SK-N-SH (cell line): ENCODE results near the gene RBM41. TPM values are rescaled to one million over a fixed set of nuclear protein-coding genes. Genes with fewer than 3 reads are reported as not detected.

Experiments used
- CTCF ChIA-PET: fragments of 300-600, 350-600 bp; formaldehyde crosslinking; extraction: SDS; loops from one replicate; lab custom pipeline; 2021; lab: Yijun Ruan, JAX
- POLR2A ChIA-PET: fragments of 350-600 bp; sonication (Branson Sonifier 250); formaldehyde crosslinking; extraction: SDS; loops from one replicate; lab custom pipeline; 2020; ENCODE audit warnings: antibody characterized with exemption, inconsistent platforms; lab: Yijun Ruan, JAX
- DNase-seq: peaks from one replicate; pipeline ENCODE4 v3.0.0; 2012
- H2AFZ ChIP-seq: fragments of 200-600 bp; sonication (generic); 2 replicates; pipeline ENCODE4 v1.8.1; 2016; ENCODE audit warnings: antibody characterized with exemption, mild to moderate bottlenecking, low read depth
- H3F3A ChIP-seq: fragments of 200-600 bp; sonication (generic); replicated peaks from 2 replicates; pipeline ENCODE3; 2016; ENCODE audit warnings: antibody characterized with exemption, mild to moderate bottlenecking; ENCODE audit not compliant: insufficient read depth
- H3K27ac ChIP-seq, 2 experiments: fragments of 200-500 bp in 1 of 2; fragments of 200-600 bp in 1 of 2; sonication (Bioruptor generic) in 1 of 2; sonication (generic), shearing (Covaris generic) in 1 of 2; 2 replicates each; pipeline versions ENCODE4 v1.5.1 to v1.6.1; 2014 to 2016; ENCODE audit warnings: low read depth in 2 of 2, inconsistent platforms in 1 of 2, low read length in 1 of 2, mild to moderate bottlenecking in 1 of 2, mixed read lengths in 1 of 2
- H3K27me3 ChIP-seq: fragments of 200-600 bp; sonication (generic), shearing (Covaris generic); 2 replicates; pipeline ENCODE4 v1.6.1; 2016; ENCODE audit warnings: mixed run types; ENCODE audit not compliant: insufficient read depth
- H3K36me3 ChIP-seq, 2 experiments: fragments of 200-500 bp in 1 of 2; fragments of 200-600 bp in 1 of 2; sonication (Bioruptor generic) in 1 of 2; sonication (generic) in 1 of 2; replicated peaks in 1 of 2; 2 replicates each; pipeline versions ENCODE3 to v1.5.1; 2014 to 2016; ENCODE audit warnings: low read length in 1 of 2, mild to moderate bottlenecking in 1 of 2; ENCODE audit not compliant: insufficient read depth in 2 of 2, control insufficient read depth in 1 of 2
- H3K4me1 ChIP-seq, 2 experiments: fragments of 200-500 bp in 1 of 2; fragments of 200-600 bp in 1 of 2; sonication (Bioruptor generic) in 1 of 2; sonication (generic), shearing (Covaris generic) in 1 of 2; 2 replicates each; pipeline versions ENCODE4 v1.5.1 to v1.6.1; 2014 to 2016; ENCODE audit warnings: low read depth in 1 of 2, low read length in 1 of 2, mixed run types in 1 of 2; ENCODE audit not compliant: insufficient read depth in 2 of 2, control insufficient read depth in 1 of 2
- H3K4me2 ChIP-seq: fragments of 200-600 bp; sonication (generic), shearing (Covaris generic); 2 replicates; pipeline ENCODE4 v1.6.1; 2017; ENCODE audit warnings: mixed run types
- H3K4me3 ChIP-seq, 2 experiments: fragments of 200-500 bp in 1 of 2; fragments of 200-600 bp in 1 of 2; sonication (Bioruptor generic) in 1 of 2; sonication (generic), shearing (Covaris generic) in 1 of 2; 2 replicates each; pipeline versions ENCODE4 v1.5.1 to v1.8.1; 2014 to 2016; ENCODE audit warnings: low read depth in 2 of 2, inconsistent platforms in 1 of 2, low read length in 1 of 2, mild to moderate bottlenecking in 1 of 2, mixed read lengths in 1 of 2, moderate library complexity in 1 of 2
- H3K79me2 ChIP-seq: fragments of 200-600 bp; sonication (generic); 2 replicates; pipeline ENCODE4 v1.8.1; 2017; ENCODE audit warnings: mild to moderate bottlenecking; ENCODE audit not compliant: insufficient read depth
- H3K9ac ChIP-seq: fragments of 200-600 bp; sonication (generic); 2 replicates; pipeline ENCODE4 v1.6.1; 2017; ENCODE audit warnings: mixed run types
- H3K9me2 ChIP-seq: fragments of 200-600 bp; sonication (generic); 2 replicates; pipeline ENCODE4 v1.6.1; 2017; ENCODE audit warnings: mixed run types
- H3K9me3 ChIP-seq: fragments of 200-600 bp; sonication (generic); 2 replicates; pipeline ENCODE4 v1.6.1; 2017; ENCODE audit warnings: mixed run types, mild to moderate bottlenecking, moderate library complexity
- H4K20me1 ChIP-seq: fragments of 200-600 bp; sonication (generic); 2 replicates; pipeline ENCODE4 v1.6.1; 2017; ENCODE audit warnings: mild to moderate bottlenecking, mixed run types; ENCODE audit not compliant: insufficient read depth
- CHD2 ChIP-seq: fragments of 150-350 bp; IDR thresholded peaks from 2 replicates; pipeline ENCODE4 v1.6.1; 2018; ENCODE audit warnings: low read length; ENCODE audit not compliant: partially characterized antibody
- EP300 ChIP-seq, 2 experiments: IDR thresholded peaks; 2 replicates each; pipeline versions ENCODE4 v1.4.0 to v1.6.1; 2012; ENCODE audit warnings: borderline replicate concordance in 1 of 2, low read depth in 1 of 2, low read length in 1 of 2
- EZH2phosphoT487 ChIP-seq: fragments of 200-600 bp; sonication (generic); IDR thresholded peaks from 2 replicates; pipeline ENCODE4 v1.6.1; 2017; ENCODE audit warnings: low read depth, mixed run types, mild to moderate bottlenecking, antibody characterized with exemption, moderate library complexity, borderline replicate concordance
- FOXM1 ChIP-seq: IDR thresholded peaks from 2 replicates; pipeline ENCODE4 v1.4.0; 2012; ENCODE audit warnings: low read depth, mild to moderate bottlenecking
- GATA2 ChIP-seq: sonication (generic); formaldehyde crosslinking; IDR thresholded peaks from 2 replicates; pipeline ENCODE4 v1.5.0; 2020; ENCODE audit warnings: mild to moderate bottlenecking, missing genetic modification reagents
- JUND ChIP-seq: IDR thresholded peaks from 2 replicates; pipeline ENCODE4 v1.4.0; 2012
- MEF2A ChIP-seq: IDR thresholded peaks from 2 replicates; pipeline ENCODE4 v1.4.0; 2012; ENCODE audit warnings: low read depth, borderline replicate concordance
- MXI1 ChIP-seq: IDR thresholded peaks from 2 replicates; pipeline ENCODE4 v1.6.1; 2012; ENCODE audit warnings: mild to moderate bottlenecking, low read depth, low read length, improper control_type of control experiment
- NRF1 ChIP-seq: IDR thresholded peaks from 2 replicates; pipeline ENCODE4 v1.6.1; 2012; ENCODE audit warnings: low read depth, mild to moderate bottlenecking, low read length
- POLR2AphosphoS5 ChIP-seq: IDR thresholded peaks from 2 replicates; pipeline ENCODE4 v1.6.1; 2012; ENCODE audit warnings: low read depth, low read length
- RCOR1 ChIP-seq: fragments of 150-350 bp; IDR thresholded peaks from 2 replicates; pipeline ENCODE4 v1.6.1; 2017; ENCODE audit warnings: antibody characterized with exemption, low read length
- RFX5 ChIP-seq: IDR thresholded peaks from 2 replicates; pipeline ENCODE4 v1.6.1; 2012; ENCODE audit warnings: mild to moderate bottlenecking, improper control_type of control experiment, low read length
- RXRA ChIP-seq: IDR thresholded peaks from 2 replicates; pipeline ENCODE4 v1.4.0; 2012; ENCODE audit warnings: low read depth, mild to moderate bottlenecking, borderline replicate concordance
- SIN3A ChIP-seq: IDR thresholded peaks from 2 replicates; pipeline ENCODE4 v1.6.1; 2012; ENCODE audit warnings: low read depth, mild to moderate bottlenecking, low read length, moderate library complexity, borderline replicate concordance
- SMC3 ChIP-seq: IDR thresholded peaks from 2 replicates; pipeline ENCODE4 v1.6.1; 2012; ENCODE audit warnings: low read depth, low read length, improper control_type of control experiment
- TAF1 ChIP-seq: IDR thresholded peaks from 2 replicates; pipeline ENCODE4 v1.6.1; 2012; ENCODE audit warnings: low read depth, mild to moderate bottlenecking, low read length, moderate library complexity, borderline replicate concordance
- YY1 ChIP-seq: IDR thresholded peaks from 2 replicates; pipeline ENCODE4 v1.4.0; 2012; ENCODE audit warnings: low read depth, mild to moderate bottlenecking
- WGBS: methylation state at CpG from one replicate; pipeline ENCODE4 v1.1.6; 2017; ENCODE audit warnings: low lambda C conversion rate; 5-methylcytosine and 5-hydroxymethylcytosine counted together
- polyA plus RNA-seq, 3 experiments: library from polyadenylated mRNA; depleted of rRNA; stranded (reverse); fragments of >200 nt; gene quantifications; 2 replicates each; pipeline ENCODE4 v1.2.3, GENCODE V29; 2012
- TF ChIP-seq, protein P1 (sequence below): fragments of 150-350 bp; IDR thresholded peaks from 2 replicates; pipeline ENCODE4 v1.6.1; 2016; ENCODE audit warnings: mild to moderate bottlenecking, low read depth, low read length
- TF ChIP-seq, protein P2 (sequence below): IDR thresholded peaks from 2 replicates; pipeline ENCODE4 v1.4.0; 2012; ENCODE audit warnings: low read depth, borderline replicate concordance
- TF ChIP-seq, protein P3 (sequence below): fragments of 150-350 bp; IDR thresholded peaks from 2 replicates; pipeline ENCODE4 v1.6.1; 2017; ENCODE audit warnings: antibody characterized with exemption, low read length, low read depth, borderline replicate concordance
- TF ChIP-seq, protein P4 (sequence below): IDR thresholded peaks from 2 replicates; pipeline ENCODE4 v1.4.0; 2012; ENCODE audit warnings: low read depth
- TF ChIP-seq, protein P5 (sequence below): IDR thresholded peaks from 2 replicates; pipeline ENCODE4; 2012

Gene RBM41
- polyA plus RNA-seq, 1 of the 3 experiments (the other 2 are of a cell fraction) = 4.2 TPM

DNA sequence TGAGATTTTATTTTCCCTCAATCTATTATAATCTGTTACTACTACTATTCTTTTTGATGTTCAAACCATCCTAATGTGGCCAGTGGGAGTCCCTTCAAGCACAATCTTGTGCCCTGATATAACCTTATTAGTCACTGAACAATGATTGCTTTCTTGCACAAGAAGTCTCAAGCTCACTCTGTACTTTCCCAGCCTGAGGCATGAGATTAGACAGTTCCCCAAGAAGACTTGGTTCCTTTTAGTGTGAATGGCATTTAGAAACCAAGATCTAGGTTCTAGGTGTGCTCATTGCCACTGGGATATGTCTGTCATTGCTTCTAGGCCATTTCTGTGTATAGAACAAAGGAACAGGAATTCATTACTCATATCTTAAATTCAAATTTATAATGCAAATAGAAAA is 28.0 kb upstream of the RBM41 start (continued):
- TF ChIP-seq, protein P1, sequence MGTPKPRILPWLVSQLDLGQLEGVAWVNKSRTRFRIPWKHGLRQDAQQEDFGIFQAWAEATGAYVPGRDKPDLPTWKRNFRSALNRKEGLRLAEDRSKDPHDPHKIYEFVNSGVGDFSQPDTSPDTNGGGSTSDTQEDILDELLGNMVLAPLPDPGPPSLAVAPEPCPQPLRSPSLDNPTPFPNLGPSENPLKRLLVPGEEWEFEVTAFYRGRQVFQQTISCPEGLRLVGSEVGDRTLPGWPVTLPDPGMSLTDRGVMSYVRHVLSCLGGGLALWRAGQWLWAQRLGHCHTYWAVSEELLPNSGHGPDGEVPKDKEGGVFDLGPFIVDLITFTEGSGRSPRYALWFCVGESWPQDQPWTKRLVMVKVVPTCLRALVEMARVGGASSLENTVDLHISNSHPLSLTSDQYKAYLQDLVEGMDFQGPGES = no peak
- TF ChIP-seq, protein P2, sequence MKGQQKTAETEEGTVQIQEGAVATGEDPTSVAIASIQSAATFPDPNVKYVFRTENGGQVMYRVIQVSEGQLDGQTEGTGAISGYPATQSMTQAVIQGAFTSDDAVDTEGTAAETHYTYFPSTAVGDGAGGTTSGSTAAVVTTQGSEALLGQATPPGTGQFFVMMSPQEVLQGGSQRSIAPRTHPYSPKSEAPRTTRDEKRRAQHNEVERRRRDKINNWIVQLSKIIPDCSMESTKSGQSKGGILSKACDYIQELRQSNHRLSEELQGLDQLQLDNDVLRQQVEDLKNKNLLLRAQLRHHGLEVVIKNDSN = no peak
- TF ChIP-seq FOXM1 (no peak), NRF1 (no peak)
- TF ChIP-seq, protein P3, sequence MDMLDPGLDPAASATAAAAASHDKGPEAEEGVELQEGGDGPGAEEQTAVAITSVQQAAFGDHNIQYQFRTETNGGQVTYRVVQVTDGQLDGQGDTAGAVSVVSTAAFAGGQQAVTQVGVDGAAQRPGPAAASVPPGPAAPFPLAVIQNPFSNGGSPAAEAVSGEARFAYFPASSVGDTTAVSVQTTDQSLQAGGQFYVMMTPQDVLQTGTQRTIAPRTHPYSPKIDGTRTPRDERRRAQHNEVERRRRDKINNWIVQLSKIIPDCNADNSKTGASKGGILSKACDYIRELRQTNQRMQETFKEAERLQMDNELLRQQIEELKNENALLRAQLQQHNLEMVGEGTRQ = no peak

DNA sequence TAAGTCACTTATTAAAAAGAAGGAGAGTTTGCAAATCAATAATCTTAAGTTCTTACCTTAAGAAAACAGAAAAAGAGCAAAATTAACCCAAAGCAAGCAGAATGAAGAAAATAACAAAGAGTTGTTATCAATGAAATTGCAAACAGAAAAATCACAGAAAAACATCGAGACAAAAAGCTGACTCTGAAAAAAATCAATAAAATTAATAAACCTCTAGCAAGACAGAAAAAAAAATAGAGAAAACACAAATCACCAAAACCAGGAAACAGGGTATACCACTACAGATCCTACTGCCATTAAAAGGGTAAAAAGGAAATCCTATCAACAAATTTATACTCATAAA is 17.3 kb upstream of the RBM41 start:
- Histone ChIP-seq H3K9me2 (no peaks in the 10 kb centered on the region), H3F3A (no peaks in the 10 kb centered on the region), H3K9me3 (no peaks in the 10 kb centered on the region), H3K4me3 (no peak overlapping the region), H2AFZ (no peak overlapping the region), H3K9ac (no peak overlapping the region), H4K20me1 (no peaks in the 10 kb centered on the region), H3K36me3 (no peaks in the 10 kb centered on the region), H3K79me2 (no peaks in the 10 kb centered on the region), H3K27ac (no peak overlapping the region), H3K27me3 (peaks cover 7% of the 10 kb centered on the region; the same call in 1 of the 2 replicates), H3K4me2 (no peak overlapping the region), H3K4me1 (no peaks in the 10 kb centered on the region)
- no peak for DNase-seq
- TF ChIP-seq CHD2 = no peak
- TF ChIP-seq RFX5 = no peak
- no peak for TF ChIP-seq YY1
- TF ChIP-seq RCOR1 = no peak
- no peak for TF ChIP-seq SMC3
- TF ChIP-seq EZH2phosphoT487 = no peak
- TF ChIP-seq SIN3A = no peak
- no peak for TF ChIP-seq JUND
- TF ChIP-seq, protein P1 = no peak
- TF ChIP-seq, protein P4, sequence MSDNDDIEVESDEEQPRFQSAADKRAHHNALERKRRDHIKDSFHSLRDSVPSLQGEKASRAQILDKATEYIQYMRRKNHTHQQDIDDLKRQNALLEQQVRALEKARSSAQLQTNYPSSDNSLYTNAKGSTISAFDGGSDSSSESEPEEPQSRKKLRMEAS = no peak
- no peak for TF ChIP-seq POLR2AphosphoS5
- TF ChIP-seq MXI1 = no peak
- TF ChIP-seq TAF1 = no peak
- TF ChIP-seq, protein P2 = no peak
- TF ChIP-seq, protein P5, sequence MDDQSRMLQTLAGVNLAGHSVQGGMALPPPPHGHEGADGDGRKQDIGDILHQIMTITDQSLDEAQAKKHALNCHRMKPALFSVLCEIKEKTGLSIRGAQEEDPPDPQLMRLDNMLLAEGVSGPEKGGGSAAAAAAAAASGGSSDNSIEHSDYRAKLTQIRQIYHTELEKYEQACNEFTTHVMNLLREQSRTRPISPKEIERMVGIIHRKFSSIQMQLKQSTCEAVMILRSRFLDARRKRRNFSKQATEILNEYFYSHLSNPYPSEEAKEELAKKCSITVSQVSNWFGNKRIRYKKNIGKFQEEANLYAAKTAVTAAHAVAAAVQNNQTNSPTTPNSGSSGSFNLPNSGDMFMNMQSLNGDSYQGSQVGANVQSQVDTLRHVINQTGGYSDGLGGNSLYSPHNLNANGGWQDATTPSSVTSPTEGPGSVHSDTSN = no peak
- no peak for TF ChIP-seq EP300 (IDR thresholded peaks at IDR 0.05; ENCODE audit: borderline replicate concordance in 1 of 2, low read depth in 1 of 2, low read length in 1 of 2)
- no peak for TF ChIP-seq RXRA
- no peak for TF ChIP-seq MEF2A
- TF ChIP-seq GATA2 = no peak
- 33% methylated on average over 1 of the region's 1 CpG for WGBS
- POLR2A ChIA-PET = no interaction called here
- CTCF ChIA-PET = interaction anchor here (0.9 kb wide), 1 partner anchor 11 kb away, joined by 3 read pairs; no protein-coding TSS in a partner anchor
